HG02623 (cell line): Measurements from ENCODE around the gene PBX2.
"Not testable (repeated sequence)": the region's sequence is repeated elsewhere in the genome, so short reads cannot be mapped to it uniquely, and the experiment has no call there.

Experiments
- ATAC-seq: cut with Tn5 transposase; IDR thresholded peaks from one replicate; pipeline ENCODE4 v1.9.1; 2021; ENCODE audit warnings: moderate library complexity; ENCODE audit not compliant: unreplicated experiment

PBX2 gene

DNA sequence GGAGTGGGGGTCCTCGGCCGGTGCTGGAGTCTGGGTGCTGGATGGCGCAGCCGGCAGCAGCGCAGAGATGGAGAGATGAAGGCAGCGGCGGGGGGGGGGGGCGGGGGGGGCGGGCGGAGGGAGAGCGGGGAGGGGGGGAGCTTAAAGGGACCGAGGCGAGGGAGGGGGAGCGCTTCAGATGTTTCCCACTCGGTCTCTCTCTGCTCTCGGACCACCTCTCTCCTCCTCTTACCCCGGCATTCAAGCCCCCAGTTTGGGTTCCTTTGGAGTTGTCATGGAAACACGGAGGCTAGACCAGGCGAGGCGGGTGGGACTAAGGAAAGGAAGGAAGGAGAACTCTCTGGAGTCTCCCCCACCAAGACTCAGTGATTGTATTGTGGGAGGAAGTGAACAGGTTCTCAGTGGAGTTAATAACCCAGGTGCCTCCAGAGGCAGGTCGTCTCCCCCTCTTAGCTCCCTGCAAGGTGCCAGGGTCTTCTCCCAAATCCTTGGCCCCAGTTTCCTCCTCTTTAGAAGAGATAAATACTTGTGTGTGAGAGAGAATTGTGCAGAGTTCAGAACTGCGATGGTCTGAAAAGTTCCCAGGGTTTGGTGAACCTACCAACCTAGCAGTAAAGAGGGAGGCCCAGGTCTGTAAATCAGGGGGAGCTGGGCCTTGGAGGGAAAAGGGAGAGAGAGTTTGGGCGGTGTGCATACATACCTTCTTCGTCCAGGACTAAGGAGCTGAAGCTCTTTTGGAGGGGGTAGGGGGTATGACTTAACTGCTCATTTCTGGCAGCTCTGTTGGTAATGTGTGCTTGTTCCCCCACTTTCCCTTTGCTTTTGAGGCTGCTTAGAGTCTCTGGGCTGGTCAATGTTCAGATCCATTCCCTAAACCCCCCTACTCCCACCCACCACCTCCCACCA, 37.9 kb downstream of the PBX2 start, which contains the start of gene PRRT1:
PRRT1 (minus strand) TSS at position 77 of the 906 bp plus-strand sequence. CDS start 112 bp downstream, outside the sequence.
- ATAC-seq, result no peak

GRCh38 chr6:32151181-32151862, 38.7 kb downstream of the PBX2 start:
- ATAC-seq, result no peak

DNA sequence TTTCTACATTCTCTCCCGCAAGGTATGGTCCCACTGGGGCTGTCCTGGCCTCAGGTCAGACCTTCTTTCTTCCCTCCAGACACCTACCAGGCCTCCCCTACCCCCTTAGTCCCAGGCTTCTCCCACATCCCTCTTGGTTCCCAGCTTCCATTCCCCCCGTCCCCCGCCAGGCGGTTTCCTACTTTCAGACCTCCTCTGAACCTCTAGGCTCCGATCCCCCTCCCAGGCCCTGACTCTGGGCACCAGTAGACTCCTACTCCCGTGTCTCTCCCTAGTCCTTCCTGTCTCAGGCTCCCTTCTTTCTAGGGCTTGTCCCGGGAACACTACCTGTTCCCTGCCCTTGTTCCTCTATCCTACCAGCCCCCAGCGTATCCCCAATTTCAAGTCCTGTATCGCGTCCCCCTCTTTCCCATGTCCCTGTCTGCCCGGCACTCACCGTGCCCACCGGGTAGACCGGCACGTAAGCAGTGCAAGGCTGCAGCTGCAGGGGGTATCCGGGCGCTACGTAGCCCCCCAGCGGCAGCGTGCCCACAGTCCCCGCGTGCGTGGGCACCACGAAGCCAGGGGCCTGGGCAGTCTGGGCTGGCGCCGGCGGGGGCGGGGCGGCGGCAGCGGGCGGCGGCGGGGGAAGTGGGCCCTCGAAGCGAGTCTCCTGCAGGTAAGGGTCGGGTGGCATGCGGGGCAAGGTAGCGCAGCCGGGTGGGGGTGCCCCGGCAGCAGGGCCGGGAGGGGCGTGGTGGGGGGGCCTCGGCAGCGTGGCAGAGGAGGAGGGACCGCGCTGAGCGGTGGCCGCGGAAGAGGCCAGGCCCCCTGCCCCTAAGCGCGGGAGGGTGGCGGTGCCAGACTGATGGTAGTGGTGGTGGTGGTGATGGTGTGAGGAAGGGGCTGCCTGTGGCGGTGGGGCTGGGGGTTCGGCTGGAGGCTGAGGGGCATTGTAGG, 39.8 kb downstream of the PBX2 start:
- ATAC-seq, result no peak

DNA sequence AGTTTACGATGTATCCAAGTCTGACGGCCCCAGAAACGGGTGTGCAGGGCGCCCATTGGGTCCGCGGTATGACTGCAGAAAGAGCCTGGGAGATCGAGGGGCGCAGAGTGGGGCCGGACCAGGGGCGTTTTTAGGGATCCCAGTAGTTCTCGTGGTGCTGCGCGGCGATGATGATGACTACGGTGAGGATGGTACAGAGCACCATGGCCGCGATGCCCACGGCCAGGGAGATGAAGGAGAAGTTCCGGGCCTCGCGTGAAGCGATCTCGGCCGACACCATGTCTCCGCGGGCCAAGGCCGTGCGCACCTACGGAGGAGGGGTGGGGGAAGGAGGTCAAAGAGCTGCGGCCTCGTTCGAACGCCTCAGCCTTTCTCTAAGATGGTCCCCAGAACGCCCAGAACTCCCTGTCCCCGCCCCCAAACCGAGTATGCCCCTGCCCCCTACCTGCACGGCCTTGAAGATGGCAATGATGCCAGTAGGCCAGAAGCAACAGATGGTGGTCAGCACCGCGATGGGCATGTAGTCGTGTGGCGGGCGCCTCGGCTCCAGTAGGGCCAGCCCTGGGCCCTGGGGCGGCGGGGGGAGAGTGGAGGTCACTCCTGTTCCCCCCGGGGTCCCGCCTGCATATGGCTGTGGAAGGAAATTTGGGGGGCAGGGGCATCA, 40.8 kb downstream of the PBX2 start:
- no peak for ATAC-seq

DNA sequence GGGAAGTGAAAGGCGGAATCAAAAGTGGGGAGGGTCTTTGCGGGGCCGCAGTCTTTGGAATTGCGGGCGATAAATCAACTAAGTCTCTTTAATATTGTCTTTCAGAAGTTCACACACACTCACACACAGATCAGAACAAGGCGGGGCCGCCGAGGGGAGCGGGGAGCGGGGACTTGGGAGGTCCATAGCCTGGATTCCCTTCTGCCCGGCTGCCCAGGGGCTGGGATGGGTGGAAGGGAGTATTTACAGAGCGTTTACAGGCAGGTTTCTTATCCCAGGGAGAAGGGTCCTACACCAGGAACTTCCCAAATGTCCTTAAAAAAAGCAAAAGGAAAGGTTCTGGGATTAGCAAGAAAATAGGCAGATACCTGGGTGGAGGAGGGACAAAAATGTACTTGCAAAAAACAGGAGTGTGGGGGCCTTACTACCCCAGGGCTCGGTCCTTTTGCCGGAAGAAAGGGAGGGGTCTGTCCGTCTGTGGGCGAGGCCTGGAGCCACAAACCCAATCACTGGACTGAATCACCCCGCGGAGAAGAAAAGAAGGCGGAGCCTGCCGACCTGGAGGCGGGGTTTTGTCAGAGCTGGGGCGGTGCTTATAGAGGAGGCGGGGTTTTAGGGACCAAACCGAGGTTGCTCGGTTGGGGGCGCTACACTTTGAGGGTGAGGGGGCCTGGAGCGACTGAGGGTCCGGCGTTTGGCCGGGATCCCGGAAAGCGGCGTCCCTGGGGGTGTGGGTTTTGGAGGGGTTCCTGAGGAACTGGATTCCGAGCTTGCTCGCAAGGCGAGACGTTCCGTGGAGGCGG, 41.5 kb downstream of the PBX2 start:
- no peak for ATAC-seq

GRCh38 chr6:32147401-32148132, 42.4 kb downstream of the PBX2 start:
- no peak for ATAC-seq

GRCh38 chr6:32146687-32147086, 43.3 kb downstream of the PBX2 start:
- ATAC-seq, result no peak

DNA sequence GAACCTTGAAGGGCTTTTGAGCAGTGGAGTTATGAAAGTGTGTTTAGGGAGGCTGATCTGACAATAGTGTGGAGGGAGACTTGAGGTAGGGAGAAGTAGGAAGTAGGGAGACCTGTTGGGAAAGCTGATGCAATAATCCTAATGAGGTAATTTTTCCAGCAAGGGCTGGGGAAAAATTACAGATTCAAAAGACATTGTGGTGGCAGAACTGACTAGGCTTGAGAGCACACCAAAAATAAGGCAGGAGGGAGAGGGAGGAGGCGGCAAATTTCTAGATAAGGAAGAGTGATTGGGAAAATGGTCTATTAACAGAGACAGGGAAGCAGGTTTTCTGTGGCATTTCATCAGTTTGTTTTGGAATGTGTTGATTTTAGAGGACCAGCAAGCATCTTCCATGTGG, 43.7 kb downstream of the PBX2 start:
- ATAC-seq, result no peak

DNA sequence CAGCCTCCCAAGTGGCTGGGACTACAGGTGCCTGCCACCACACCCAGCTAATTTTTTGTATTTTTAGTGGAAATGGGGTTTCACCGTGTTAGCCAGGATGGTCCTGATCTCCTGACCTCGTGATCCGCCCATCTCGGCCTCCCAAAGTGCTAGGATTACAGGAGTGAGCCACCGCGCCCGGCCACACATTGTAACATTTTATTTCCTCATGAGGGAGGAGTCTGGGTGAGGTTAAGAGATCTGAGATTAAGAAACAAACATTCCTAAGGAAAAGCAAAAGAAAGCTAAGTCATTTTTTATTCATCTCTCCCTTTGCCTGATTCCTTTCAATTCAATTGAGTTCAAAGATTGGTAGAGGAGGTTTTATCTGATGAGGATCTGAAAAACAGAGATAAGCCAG, 45.8 kb downstream of the PBX2 start:
- not testable (repeated sequence) for ATAC-seq

DNA sequence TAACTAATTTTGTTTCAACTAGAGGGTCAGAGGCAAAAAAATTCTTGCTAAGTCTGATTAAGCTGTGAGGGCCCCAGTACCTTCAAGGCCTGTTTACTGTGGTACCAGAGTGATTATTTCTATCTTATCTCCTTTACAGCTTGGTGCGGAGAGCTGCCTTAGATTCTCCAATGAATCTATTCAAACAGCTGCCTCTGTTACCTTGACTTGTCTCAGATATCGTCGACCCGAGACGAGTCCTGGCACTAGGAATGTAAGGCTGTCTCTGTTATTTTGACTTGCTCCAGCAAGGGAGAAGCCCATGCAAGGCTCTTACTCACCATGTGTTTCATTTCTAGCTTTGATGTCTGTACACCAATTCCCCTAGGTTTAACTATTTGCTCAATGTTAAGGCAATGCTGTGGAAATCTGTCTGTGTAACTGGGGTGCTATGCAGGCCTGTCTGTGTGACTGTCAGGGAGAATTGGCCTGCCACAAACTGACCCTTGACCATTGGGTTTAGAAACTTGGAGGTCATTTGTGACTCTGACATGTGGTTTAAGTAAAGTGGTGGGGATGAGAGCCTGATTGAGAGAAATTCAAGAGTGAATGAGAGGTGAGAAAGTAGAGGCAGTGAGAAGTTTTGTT, 49.5 kb downstream of the PBX2 start:
- no peak for ATAC-seq

- ATAC-seq, result no peak
Measured at GRCh38 chr6:32139590-32139989, 50.4 kb downstream of the PBX2 start.

- ATAC-seq, result no peak
Measured at GRCh38 chr6:32137454-32137853, 52.5 kb downstream of the PBX2 start.
